Measurements from ENCODE around the gene ITM2B.

ITM2B gene

GRCh38 chr13:48303359-48304142, 70.5 kb downstream of the ITM2B start, which contains the start of gene RB1:
Gene RB1 (plus strand): TSS chr13:48303751. CDS start chr13:48303913, 162 bp downstream.
- Histone ChIP-seq H3K9me3 (ENCODE audit: control insufficient read depth, low read length) (no peaks in the 10 kb centered on the region), H3K9ac (peak within 1 kb of the TSS; percentile 87), H3K4me3 (ENCODE audit: low read depth, low read length) (peak within 1 kb of the TSS; percentile 69), H3K27ac (peak within 1 kb of the TSS; percentile 87), H3K4me2 (ENCODE audit: low read length) (peak within 1 kb of the TSS; percentile 79), H3K4me1 (no peaks in the 10 kb centered on the region), H2AFZ (peak within 1 kb of the TSS; percentile 98), H3K79me2 (peaks cover 3% of the 10 kb centered on the region), H3K36me3 (ENCODE audit: control insufficient read depth, insufficient read depth, low read length) (no peaks in the 10 kb centered on the region), H3K27me3 (ENCODE audit: control insufficient read depth, insufficient read depth, low read length) (no peaks in the 10 kb centered on the region)
- TF ChIP-seq CTCF (IDR thresholded peaks at IDR 0.05): no peak

- Histone ChIP-seq H3K9ac (peak overlapping the region; percentile 87), H3K36me3 (ENCODE audit: control insufficient read depth, insufficient read depth, low read length) (no peaks in the 10 kb centered on the region), H2AFZ (peak overlapping the region; percentile 98), H3K27me3 (ENCODE audit: control insufficient read depth, insufficient read depth, low read length) (no peaks in the 10 kb centered on the region), H3K9me3 (ENCODE audit: control insufficient read depth, low read length) (no peaks in the 10 kb centered on the region), H3K4me3 (ENCODE audit: low read depth, low read length) (peak overlapping the region; percentile 69), H3K79me2 (peaks cover 3% of the 10 kb centered on the region), H3K27ac (peak overlapping the region; percentile 87), H3K4me2 (ENCODE audit: low read length) (peak overlapping the region; percentile 79), H3K4me1 (no peaks in the 10 kb centered on the region)
- no peak for TF ChIP-seq CTCF (IDR thresholded peaks at IDR 0.05)
These were observed 71.3 kb downstream of the ITM2B start for GRCh38 chr13:48304143-48304876.

GRCh38 chr13:48311223-48311622, 78.2 kb downstream of the ITM2B start:
- Histone ChIP-seq H3K4me1 (no peaks in the 10 kb centered on the region), H3K36me3 (ENCODE audit: control insufficient read depth, insufficient read depth, low read length) (no peaks in the 10 kb centered on the region)

GRCh38 chr13:48315969-48316650, 83.1 kb downstream of the ITM2B start:
- Histone ChIP-seq H3K9me3 (ENCODE audit: control insufficient read depth, low read length) (no peaks in the 10 kb centered on the region), H3K27me3 (ENCODE audit: control insufficient read depth, insufficient read depth, low read length) (no peaks in the 10 kb centered on the region), H3K9ac (no peak overlapping the region), H3K4me1 (no peaks in the 10 kb centered on the region), H3K79me2 (peaks cover 5% of the 10 kb centered on the region), H3K4me2 (ENCODE audit: low read length) (no peak overlapping the region), H2AFZ (no peak overlapping the region), H3K27ac (no peak overlapping the region), H3K36me3 (ENCODE audit: control insufficient read depth, insufficient read depth, low read length) (no peaks in the 10 kb centered on the region), H3K4me3 (ENCODE audit: low read depth, low read length) (no peak overlapping the region)
- TF ChIP-seq CTCF (IDR thresholded peaks at IDR 0.05): no peak

More at GRCh38 chr13:48311223-48311622, 78.2 kb downstream of the ITM2B start:
- Histone ChIP-seq H3K9ac (no peak overlapping the region), H3K27ac (no peak overlapping the region), H2AFZ (no peak overlapping the region), H3K9me3 (ENCODE audit: control insufficient read depth, low read length) (no peaks in the 10 kb centered on the region), H3K79me2 (no peaks in the 10 kb centered on the region), H3K27me3 (ENCODE audit: control insufficient read depth, insufficient read depth, low read length) (no peaks in the 10 kb centered on the region), H3K4me3 (ENCODE audit: low read depth, low read length) (no peak overlapping the region), H3K4me2 (ENCODE audit: low read length) (no peak overlapping the region)
- TF ChIP-seq CTCF (IDR thresholded peaks at IDR 0.05): no peak
